ENCODE data around the gene FIGLA. TPM values are rescaled to one million over a fixed set of nuclear protein-coding genes. Genes with fewer than 3 reads are reported as not detected.

FIGLA gene
- total RNA-seq, 1 donor from 2014 or later: not detected

DNA sequence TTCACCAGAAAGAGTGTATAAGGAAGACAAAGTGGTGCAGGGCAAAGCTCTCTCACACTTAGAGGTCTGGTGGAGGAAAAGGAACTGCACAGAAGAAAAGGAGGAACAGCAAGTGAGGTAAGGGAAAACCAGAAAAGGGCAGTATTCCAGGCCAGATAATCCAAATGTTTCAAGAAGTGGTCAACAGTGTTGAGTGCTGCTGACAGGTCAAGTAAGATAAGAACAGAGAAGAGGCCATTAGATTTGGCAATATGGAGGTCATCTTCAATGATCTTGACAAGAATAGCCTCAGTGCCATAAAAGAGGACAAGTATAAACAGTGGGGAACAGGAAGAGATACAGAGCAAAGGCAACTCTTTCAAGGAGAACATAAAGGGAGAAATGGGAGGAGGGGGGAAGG is 37.4 kb downstream of the FIGLA start:
- Histone ChIP-seq H3K4me3 (no peak overlapping the region), H3K27me3 (no peaks in the 10 kb centered on the region), H3K36me3 (no peaks in the 10 kb centered on the region), H3K4me1 (no peaks in the 10 kb centered on the region), H3K27ac (no peak overlapping the region), H3K9me3 (no peaks in the 10 kb centered on the region)
- intact Hi-C loops (cut with DNase I): no loop called here
- TF ChIP-seq POLR2AphosphoS5 (IDR thresholded peaks at IDR 0.05; ENCODE audit: insufficient read depth in 1 of 2, low read depth in 1 of 2): no peak
- TF ChIP-seq, protein P1, sequence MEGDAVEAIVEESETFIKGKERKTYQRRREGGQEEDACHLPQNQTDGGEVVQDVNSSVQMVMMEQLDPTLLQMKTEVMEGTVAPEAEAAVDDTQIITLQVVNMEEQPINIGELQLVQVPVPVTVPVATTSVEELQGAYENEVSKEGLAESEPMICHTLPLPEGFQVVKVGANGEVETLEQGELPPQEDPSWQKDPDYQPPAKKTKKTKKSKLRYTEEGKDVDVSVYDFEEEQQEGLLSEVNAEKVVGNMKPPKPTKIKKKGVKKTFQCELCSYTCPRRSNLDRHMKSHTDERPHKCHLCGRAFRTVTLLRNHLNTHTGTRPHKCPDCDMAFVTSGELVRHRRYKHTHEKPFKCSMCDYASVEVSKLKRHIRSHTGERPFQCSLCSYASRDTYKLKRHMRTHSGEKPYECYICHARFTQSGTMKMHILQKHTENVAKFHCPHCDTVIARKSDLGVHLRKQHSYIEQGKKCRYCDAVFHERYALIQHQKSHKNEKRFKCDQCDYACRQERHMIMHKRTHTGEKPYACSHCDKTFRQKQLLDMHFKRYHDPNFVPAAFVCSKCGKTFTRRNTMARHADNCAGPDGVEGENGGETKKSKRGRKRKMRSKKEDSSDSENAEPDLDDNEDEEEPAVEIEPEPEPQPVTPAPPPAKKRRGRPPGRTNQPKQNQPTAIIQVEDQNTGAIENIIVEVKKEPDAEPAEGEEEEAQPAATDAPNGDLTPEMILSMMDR (IDR thresholded peaks at IDR 0.05): no peak
- TF ChIP-seq POLR2A (IDR thresholded peaks at IDR 0.05): no peak
- no peak for DNase-seq (ENCODE audit: extremely low spot score in 2 of 2)

DNA sequence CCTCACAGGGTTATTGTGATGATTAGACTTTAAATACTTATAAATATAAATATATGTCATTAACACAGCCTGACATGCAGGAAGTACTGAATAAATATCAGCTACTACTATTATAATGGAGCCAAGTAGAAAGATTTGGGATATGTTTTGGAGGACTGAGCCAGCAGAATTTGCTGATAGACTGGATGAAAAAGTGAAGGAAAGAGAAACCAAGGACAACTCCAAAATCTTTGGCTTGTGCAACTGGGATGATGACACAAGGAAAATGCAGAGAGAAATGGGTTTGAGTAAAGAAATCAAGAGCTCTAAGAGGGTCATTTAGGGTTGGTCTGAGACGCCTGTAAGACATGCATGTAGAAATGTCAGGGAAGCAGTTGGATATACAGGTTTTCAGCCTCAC is 38.0 kb downstream of the FIGLA start:
- no peak for DNase-seq (ENCODE audit: extremely low spot score in 2 of 2)
- TF ChIP-seq POLR2AphosphoS5 (IDR thresholded peaks at IDR 0.05; ENCODE audit: insufficient read depth in 1 of 2, low read depth in 1 of 2): no peak
- TF ChIP-seq POLR2A (IDR thresholded peaks at IDR 0.05): no peak
- TF ChIP-seq, protein P1 (IDR thresholded peaks at IDR 0.05): no peak
- Histone ChIP-seq H3K4me1 (no peaks in the 10 kb centered on the region), H3K36me3 (no peaks in the 10 kb centered on the region), H3K27me3 (no peaks in the 10 kb centered on the region), H3K27ac (no peak overlapping the region), H3K9me3 (no peaks in the 10 kb centered on the region), H3K4me3 (no peak overlapping the region)
- intact Hi-C loops (cut with DNase I): no loop called here

DNA sequence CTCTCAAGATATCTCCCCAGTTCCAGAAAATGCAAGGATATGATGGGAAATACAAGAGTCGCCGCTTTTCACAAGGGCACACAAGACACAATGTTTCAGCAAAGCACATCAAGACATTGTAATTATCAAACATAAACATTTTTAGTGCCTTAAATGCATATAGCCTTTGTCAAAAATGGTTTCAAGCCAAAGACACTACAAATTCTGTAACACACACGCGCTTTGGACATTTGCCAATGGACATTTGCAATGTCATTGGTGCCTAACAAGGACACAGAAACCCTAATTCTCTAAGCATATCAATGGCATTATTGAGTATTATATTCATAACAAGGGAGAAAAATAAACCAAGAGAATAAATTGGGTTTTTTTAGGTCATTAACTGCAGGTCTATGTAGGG is 38.6 kb downstream of the FIGLA start:
- intact Hi-C loops (cut with DNase I): no loop called here
- Histone ChIP-seq H3K4me3 (no peak overlapping the region), H3K27me3 (no peaks in the 10 kb centered on the region), H3K27ac (no peak overlapping the region), H3K36me3 (no peaks in the 10 kb centered on the region), H3K9me3 (no peaks in the 10 kb centered on the region), H3K4me1 (no peaks in the 10 kb centered on the region)
- DNase-seq (ENCODE audit: extremely low spot score in 2 of 2): no peak
- no peak for TF ChIP-seq POLR2AphosphoS5 (IDR thresholded peaks at IDR 0.05; ENCODE audit: insufficient read depth in 1 of 2, low read depth in 1 of 2)
- TF ChIP-seq POLR2A (IDR thresholded peaks at IDR 0.05): no peak
- TF ChIP-seq, protein P1 (IDR thresholded peaks at IDR 0.05): no peak

DNA sequence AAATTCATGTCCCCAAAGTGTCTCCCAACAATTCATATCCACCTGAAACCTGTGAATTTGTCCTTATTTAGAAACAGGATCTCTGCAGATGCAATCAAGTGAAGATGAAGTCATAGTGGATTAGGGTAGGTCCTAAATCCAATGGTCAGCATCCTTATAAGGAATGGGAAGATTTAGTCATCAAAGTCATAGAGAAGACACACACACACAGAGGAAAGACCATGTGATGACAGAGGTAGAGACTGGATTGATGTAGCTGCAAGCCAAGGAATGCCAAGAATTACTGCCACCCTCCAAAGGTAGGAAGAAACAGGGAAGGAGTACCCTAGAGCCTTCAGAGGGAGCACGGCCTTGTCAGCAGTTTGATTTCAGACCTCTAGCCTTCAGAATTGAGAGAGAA is 40.1 kb downstream of the FIGLA start:
- Histone ChIP-seq H3K4me1 (no peaks in the 10 kb centered on the region), H3K27me3 (no peaks in the 10 kb centered on the region), H3K36me3 (no peaks in the 10 kb centered on the region), H3K9me3 (no peaks in the 10 kb centered on the region), H3K4me3 (no peak overlapping the region), H3K27ac (no peak overlapping the region)
- no peak for DNase-seq (ENCODE audit: extremely low spot score in 2 of 2)
- TF ChIP-seq, protein P1 (IDR thresholded peaks at IDR 0.05): no peak
- TF ChIP-seq POLR2A (IDR thresholded peaks at IDR 0.05): no peak
- TF ChIP-seq POLR2AphosphoS5 (IDR thresholded peaks at IDR 0.05; ENCODE audit: insufficient read depth in 1 of 2, low read depth in 1 of 2): no peak
- intact Hi-C loops (cut with DNase I): no loop called here

DNA sequence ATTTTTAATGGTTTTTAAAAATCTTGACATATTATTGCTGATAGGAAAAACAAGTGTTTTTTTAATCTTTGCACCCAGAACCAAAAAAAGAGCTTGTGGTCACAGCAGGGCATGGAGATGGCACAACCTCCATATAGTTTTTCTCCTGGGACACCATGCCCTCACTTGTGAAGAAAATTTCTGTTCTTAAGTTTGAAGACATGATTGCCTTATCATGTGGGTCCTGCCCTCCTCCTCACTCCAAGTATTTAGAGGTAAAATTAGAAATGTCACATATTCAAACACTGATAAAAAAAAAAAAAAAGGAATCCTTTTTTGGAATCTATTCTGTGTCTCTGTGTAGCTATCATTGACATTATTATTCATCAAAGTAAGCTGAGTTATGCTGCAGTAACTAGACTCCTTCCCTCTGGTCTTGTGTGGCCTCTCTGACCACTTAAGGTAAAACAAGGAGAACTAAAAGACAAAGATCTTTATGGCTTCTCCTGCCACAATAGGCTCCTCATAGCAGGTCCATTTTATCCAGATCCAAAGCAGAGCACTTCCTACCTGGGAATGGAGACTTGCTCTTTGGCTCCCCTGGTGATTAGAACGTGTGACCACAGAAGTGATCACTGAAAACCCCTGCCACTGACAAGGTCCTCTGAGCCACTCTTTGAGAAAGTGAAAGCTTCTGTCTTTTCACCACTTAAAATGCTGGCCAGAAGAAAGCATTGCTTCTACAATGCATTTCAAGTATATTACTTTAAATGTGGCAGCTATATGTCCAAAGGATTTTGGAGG is 42.2 kb downstream of the FIGLA start:
- no peak overlapping the region for H3K4me3 ChIP-seq
- TF ChIP-seq POLR2A (IDR thresholded peaks at IDR 0.05): no peak
- TF ChIP-seq POLR2AphosphoS5 (IDR thresholded peaks at IDR 0.05; ENCODE audit: insufficient read depth in 1 of 2, low read depth in 1 of 2): no peak
- TF ChIP-seq, protein P1 (IDR thresholded peaks at IDR 0.05): no peak
- no peaks in the 10 kb centered on the region for H3K36me3 ChIP-seq
- H3K4me1 ChIP-seq: no peaks in the 10 kb centered on the region
- H3K27me3 ChIP-seq: no peaks in the 10 kb centered on the region
- no peaks in the 10 kb centered on the region for H3K9me3 ChIP-seq
- H3K27ac ChIP-seq: no peak overlapping the region
- intact Hi-C loops (cut with DNase I): no loop called here
- no peak for DNase-seq (ENCODE audit: extremely low spot score in 2 of 2)

Measured in vagina (tissue), 2 donors.